GM12865 (cell line): ENCODE data around the gene PARVA.

ENCODE experiments used
- DNase-seq: peaks from one replicate; pipeline ENCODE4 v3.0.0; 2010; ENCODE audit warnings: low read depth
- H3K4me3 ChIP-seq: 2 replicates; pipeline ENCODE4 v1.5.1; 2011; ENCODE audit warnings: mild to moderate bottlenecking, low read depth, low read length, control low read depth
- TF ChIP-seq, protein P1 (sequence below): IDR thresholded peaks from 2 replicates; pipeline ENCODE4 v1.5.1; 2011; ENCODE audit warnings: low read length, control low read depth, low read depth, inconsistent platforms; ENCODE audit not compliant: insufficient read depth; ENCODE audit errors: missing control alignments

The PARVA gene

DNA sequence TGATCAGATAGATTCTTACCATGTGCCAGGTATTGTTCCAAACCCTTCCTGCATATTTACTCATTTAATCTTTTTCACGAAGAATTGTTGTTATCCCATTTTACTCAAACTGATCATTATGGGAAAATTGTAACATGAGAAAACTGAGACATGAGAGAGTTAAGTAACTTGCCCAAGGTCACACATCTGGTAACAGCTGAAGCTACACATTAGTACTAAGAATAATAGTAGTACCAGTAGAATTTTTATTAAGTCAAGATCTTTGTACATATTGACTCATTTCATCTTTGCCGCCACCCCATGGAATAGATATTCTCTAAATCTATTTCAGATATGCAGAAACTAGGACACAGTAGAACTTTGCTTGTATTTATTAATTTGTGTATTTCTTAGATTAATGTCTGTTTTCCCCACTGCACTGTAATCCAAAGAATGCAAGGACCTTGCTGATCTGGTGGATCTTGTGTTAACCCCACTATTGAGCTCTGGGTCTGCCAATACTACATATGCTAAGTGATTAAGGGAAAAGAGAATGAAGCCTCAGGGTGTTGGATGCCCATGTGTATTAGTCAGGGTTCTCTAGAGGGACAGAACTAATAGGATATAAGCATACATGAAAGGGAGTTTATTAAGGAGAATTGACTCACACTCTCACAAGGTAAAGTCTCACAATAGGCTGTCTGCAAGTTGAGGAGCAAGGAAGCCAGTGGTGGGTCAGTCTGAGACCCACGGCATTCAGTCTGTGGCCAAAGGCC, 72.8 kb downstream of the PARVA start:
- no peak overlapping the region for H3K4me3 ChIP-seq
- DNase-seq, result no peak
- TF ChIP-seq, protein P1, sequence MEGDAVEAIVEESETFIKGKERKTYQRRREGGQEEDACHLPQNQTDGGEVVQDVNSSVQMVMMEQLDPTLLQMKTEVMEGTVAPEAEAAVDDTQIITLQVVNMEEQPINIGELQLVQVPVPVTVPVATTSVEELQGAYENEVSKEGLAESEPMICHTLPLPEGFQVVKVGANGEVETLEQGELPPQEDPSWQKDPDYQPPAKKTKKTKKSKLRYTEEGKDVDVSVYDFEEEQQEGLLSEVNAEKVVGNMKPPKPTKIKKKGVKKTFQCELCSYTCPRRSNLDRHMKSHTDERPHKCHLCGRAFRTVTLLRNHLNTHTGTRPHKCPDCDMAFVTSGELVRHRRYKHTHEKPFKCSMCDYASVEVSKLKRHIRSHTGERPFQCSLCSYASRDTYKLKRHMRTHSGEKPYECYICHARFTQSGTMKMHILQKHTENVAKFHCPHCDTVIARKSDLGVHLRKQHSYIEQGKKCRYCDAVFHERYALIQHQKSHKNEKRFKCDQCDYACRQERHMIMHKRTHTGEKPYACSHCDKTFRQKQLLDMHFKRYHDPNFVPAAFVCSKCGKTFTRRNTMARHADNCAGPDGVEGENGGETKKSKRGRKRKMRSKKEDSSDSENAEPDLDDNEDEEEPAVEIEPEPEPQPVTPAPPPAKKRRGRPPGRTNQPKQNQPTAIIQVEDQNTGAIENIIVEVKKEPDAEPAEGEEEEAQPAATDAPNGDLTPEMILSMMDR, result no peak

DNA sequence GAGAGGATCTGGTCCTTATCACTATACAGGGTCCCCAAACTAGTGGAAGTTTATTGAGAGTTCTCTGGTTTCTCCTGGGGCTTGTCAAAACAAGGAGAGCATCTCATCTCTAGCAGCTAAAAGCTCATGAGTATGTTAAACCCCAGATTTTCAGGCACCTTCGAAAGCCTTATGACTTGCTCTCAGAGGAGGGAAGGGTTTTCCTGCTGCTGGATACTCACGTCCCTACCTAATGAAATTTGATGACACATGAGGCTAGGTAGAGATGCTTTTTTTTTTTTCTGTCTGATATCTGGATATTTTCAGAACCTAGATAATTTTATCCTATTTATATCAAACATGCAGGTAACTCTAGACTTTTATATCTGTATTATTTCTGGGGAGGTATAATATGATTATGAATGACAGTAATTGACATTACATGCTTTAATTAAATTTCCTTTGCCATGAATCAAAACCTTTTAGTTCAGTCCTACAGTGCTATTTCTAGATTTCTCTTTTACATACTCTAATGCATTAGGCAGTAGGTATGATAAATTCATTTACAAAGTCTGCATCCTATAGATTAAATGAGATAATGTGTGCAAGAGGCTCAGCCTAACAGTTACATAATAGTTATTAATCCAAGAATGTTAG, 73.9 kb downstream of the PARVA start:
- no peak for DNase-seq
- no peak overlapping the region for H3K4me3 ChIP-seq
- TF ChIP-seq, protein P1, result no peak

DNA sequence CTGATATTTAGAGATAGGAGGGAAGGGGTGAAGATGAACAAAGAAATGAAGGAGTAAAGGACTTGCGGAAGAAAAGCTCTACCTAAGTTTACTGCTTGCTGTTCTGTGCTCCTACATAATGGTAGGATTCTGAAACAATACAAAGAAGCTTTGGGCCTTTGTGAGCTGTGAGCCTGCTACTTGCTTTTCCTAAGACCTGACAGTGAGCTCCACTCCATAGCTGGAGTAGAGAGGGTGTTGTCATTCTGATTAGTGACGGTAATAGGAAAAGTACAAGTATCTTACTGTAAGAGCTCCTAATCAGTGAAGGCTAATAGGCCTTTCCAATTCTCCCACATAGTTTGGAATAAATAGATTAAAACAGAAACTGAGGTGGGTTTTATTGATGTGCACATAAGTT, 75.9 kb downstream of the PARVA start:
- H3K4me3 ChIP-seq, result no peak overlapping the region
- no peak for DNase-seq
- TF ChIP-seq, protein P1, result no peak

DNA sequence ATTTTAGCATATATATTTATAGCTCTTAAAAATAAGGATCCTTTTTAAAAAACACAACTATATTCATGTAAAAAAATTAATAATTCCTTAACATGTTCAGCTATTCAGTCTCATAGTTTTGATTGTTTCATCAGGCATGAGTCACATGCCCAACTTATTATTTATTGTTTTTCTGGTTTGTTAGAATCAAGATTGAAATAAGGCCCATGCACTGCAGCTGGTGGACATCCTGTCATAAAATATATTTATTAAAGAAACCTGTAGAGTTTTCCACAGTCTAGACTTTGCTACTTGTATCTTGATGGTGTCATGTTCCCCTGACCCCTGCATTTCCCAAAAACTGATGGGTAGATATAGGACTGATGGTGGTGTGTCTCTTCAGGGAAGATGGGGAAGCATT, 77.4 kb downstream of the PARVA start:
- no peak overlapping the region for H3K4me3 ChIP-seq
- no peak for DNase-seq
- TF ChIP-seq, protein P1, result no peak

DNA sequence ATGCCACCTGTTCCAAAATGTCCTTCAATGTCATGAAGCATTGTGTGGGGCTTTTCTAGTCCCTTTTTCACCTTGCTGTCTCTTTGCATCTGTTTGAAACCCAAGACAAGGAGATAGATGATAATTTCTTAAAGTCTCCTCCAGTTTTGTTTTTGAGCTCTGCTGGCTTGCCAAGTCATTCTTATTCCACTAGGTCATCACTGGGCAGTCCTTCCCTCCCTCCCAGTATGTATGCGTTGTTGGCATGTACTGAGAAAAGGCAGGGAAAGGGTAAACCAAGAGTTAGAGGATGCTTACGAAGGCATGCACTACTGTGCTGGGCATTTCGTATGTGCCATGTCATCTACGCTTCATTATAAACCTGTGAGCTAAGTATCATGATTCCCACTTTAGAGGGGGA, 78.6 kb downstream of the PARVA start:
- no peak for DNase-seq
- TF ChIP-seq, protein P1, result no peak
- no peak overlapping the region for H3K4me3 ChIP-seq

DNA sequence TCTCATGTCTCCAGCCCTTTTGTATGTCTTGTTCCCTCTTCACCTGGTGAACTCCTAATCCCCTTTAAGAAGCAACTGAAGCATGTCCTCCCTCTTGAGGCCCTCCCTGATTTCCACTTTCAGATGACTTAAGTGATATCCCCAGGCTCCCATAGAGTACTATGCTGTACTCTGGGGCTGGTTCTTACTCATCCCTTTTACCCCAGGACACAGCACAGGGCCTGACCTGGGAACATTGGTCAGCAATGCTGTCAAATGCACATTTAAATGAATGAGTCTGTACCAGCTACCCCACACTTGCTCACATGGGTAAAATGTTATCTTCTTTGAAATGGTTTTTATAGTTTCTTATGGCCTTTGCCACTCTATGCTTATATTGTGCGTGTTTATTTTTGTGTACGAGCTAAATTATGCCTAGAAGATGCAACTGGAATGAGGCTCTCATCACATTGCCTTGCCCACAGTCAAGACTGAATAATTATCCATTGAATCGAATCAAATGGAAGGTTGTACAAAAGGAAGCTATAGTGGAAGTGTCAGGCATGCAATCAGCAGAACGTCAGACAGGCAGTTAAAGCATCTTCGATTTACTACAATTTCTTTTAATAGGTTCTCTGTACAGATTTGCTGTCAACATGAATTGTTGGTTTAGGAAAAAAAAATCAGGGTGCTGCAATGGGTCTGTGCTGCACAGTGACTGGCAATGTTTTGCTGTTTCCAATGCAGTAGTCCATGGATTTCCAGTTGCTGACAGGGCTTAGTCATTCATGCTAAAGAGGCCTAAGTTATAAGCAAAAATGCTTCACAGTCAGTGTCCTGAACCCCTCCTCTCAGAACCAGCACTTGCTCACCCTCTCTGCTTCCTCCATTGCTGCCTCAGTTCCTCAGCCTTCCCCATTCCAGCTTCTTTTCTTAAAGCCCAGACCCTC, 79.5 kb downstream of the PARVA start:
- no peak for DNase-seq
- H3K4me3 ChIP-seq, result no peak overlapping the region
- TF ChIP-seq, protein P1, result no peak
